Tibial nerve (tissue), 4 donors: ENCODE data around the gene PAMR1. TPM values are rescaled to one million over a fixed set of nuclear protein-coding genes. Genes with fewer than 3 reads are reported as not detected.
"Not testable (repeated sequence)": the region's sequence is repeated elsewhere in the genome, so short reads cannot be mapped to it uniquely, and the experiment has no call there.

Experiments used
- DNase-seq, 2 donors: peaks; one replicate each; pipeline ENCODE4 v3.0.0-alpha.2; 2019; ENCODE audit warnings: low spot score in 2 of 2
- H3K27ac ChIP-seq, 4 donors: fragments of 200-600 bp; sonication (generic) in 3 of 4; one replicate each; pipeline ENCODE4 v1.5.1; 2017 to 2019; ENCODE audit warnings: mild to moderate bottlenecking in 1 of 4
- H3K27me3 ChIP-seq, 2 donors: fragments of 200-600 bp; sonication (generic) in 1 of 2; one replicate each; pipeline versions ENCODE4 v1.5.1 to v1.6.0; 2017 to 2019
- H3K36me3 ChIP-seq, 3 donors: fragments of 200-600 bp; sonication (generic); one replicate each; pipeline ENCODE4 v1.5.1; 2018 to 2019
- H3K4me1 ChIP-seq, 4 donors: fragments of 200-600 bp; sonication (generic) in 3 of 4; one replicate each; pipeline ENCODE4 v1.5.1; 2017 to 2019
- H3K4me3 ChIP-seq, 4 donors: fragments of 200-600 bp; sonication (generic) in 3 of 4; one replicate each; pipeline ENCODE4 v1.5.1; 2017 to 2019; ENCODE audit warnings: mild to moderate bottlenecking in 1 of 4, moderate library complexity in 1 of 4
- H3K9me3 ChIP-seq, 4 donors: fragments of 200-600 bp; sonication (generic) in 3 of 4; one replicate each; pipeline ENCODE4 v1.5.1; 2017 to 2019
- CTCF ChIP-seq, 5 experiments: fragments of 200-600 bp in 3 of 5; fragments of 450-650 bp in 2 of 5; sonication (generic) in 3 of 5; IDR thresholded peaks; one replicate each; pipeline ENCODE4 v1.5.1; 2016 to 2019; ENCODE audit warnings: antibody characterized with exemption in 5 of 5, mild to moderate bottlenecking in 3 of 5, moderate library complexity in 2 of 5
- EP300 ChIP-seq, 2 donors: sonication (generic); formaldehyde crosslinking; IDR thresholded peaks; one replicate each; pipeline ENCODE4 v1.6.1; 2017; ENCODE audit warnings: antibody characterized with exemption in 2 of 2, mild to moderate bottlenecking in 1 of 2
- POLR2A ChIP-seq, 2 donors: fragments of 450-650 bp; IDR thresholded peaks; one replicate each; pipeline ENCODE4 v1.6.1; 2017; ENCODE audit warnings: antibody characterized with exemption in 2 of 2, mild to moderate bottlenecking in 2 of 2, moderate library complexity in 2 of 2
- WGBS, 2 donors: methylation state at CpG; one replicate each; pipeline ENCODE4 v1.1.5; 2018; 5-methylcytosine and 5-hydroxymethylcytosine counted together
- total RNA-seq, 4 donors: library from RNA; depleted of rRNA; stranded (reverse); fragments of >200 nt; gene quantifications; one replicate each; pipeline ENCODE4 v1.1.0, GENCODE V29; 2016

The PAMR1 gene
- total RNA-seq, 4 donors from 2014 or later, result 6.9 to 10.8 (median 7.7) TPM

DNA sequence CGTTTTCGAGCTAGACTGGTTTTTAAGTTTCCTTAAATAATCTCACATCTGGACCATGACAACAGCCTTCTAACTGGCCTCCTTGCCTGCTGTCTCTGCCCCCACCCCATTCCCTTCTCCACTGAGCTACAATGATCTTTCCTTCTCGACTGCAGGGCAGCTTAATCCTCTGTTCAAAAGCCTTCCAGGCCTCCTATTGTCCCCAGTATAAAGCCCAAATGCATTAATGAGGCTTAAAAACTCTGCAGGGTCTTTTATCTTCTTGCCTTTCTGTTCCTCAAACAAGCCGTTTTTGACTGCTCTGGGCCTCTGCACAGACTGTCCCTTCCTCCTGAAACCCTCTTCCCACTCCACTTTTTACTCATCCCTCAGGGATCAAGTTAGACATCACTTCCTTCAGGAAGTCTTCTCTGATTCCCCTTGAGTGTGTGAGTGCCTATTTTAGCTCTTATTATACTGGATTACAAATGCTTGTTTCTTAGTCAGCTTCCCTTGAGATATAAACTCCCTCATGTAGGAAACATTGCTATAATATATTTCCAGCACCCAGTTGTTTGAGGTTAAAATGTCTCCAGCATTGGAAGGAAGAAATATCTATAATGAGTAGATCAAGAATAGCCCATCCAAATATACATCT lies 23.6 kb upstream of the PAMR1 start:
- no peaks in the 10 kb centered on the region for H3K36me3 ChIP-seq
- DNase-seq, result no peak
- no peaks in the 10 kb centered on the region for H3K4me1 ChIP-seq
- H3K4me3 ChIP-seq, result no peak overlapping the region
- WGBS, 2 donors, result 34 to 44% methylated on average over 4 of the region's 4 CpGs
- H3K27ac ChIP-seq, result no peak overlapping the region
- H3K27me3 ChIP-seq, result no peaks in the 10 kb centered on the region
- no peak for TF ChIP-seq CTCF (IDR thresholded peaks at IDR 0.05)
- TF ChIP-seq POLR2A (IDR thresholded peaks at IDR 0.05), result no peak
- no peak for TF ChIP-seq EP300 (IDR thresholded peaks at IDR 0.05)
- H3K9me3 ChIP-seq, result no peaks in the 10 kb centered on the region

DNA sequence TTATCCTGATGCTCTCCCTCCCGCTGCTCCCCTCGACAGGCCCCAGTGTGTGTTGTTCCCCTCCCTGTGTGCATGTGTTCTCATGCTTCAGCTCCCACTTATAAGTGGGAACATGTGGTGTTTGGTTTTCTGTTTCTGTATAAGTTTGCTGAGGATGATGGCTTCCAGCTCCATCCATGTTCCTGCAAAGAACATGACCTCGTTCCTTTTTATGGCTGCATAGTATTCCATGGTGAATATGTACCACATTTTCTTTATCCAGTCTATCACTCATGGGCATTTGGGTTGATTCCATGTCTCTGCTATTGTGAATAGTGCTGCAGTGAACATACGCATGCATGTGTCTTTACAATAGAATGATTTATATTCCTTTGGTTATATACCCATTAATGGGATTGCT lies 22.6 kb upstream of the PAMR1 start:
- H3K27me3 ChIP-seq, H3K4me3 ChIP-seq, H3K9me3 ChIP-seq, H3K36me3 ChIP-seq, H3K4me1 ChIP-seq, H3K27ac ChIP-seq, DNase-seq: not testable (repeated sequence)
- WGBS, 2 donors, result 96% methylated on average over 4 of the region's 4 CpGs

DNA sequence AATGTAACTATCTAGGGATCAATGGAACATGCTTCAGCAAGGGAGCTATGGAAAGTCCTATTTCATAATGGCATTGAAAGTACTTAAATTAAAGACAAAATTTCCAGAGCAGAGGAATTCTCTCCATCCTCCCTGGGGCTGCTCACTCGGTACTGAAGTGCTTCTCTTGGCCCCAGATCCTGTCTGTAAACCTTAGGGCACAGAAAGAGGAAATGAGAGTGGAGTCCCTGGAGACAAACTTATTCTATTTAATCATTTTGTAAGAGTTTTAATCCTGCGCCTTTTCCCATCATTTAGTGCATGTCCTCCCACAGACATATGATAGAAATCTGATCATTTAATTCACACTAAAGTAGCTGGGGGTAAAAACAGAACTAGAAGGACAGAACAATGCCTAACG lies 20.9 kb upstream of the PAMR1 start:
- H3K4me3 ChIP-seq, result no peak overlapping the region
- DNase-seq, result no peak
- H3K9me3 ChIP-seq, result no peaks in the 10 kb centered on the region
- H3K4me1 ChIP-seq, result peaks cover 0 to 17% (median 0%) of the 10 kb centered on the region in 4 donors
- H3K27ac ChIP-seq, result no peak overlapping the region
- WGBS, 2 donors, result 55 to 60% methylated on average over 3 of the region's 3 CpGs
- H3K27me3 ChIP-seq, result no peaks in the 10 kb centered on the region
- H3K36me3 ChIP-seq, result no peaks in the 10 kb centered on the region
- TF ChIP-seq POLR2A (IDR thresholded peaks at IDR 0.05) (no peak), EP300 (IDR thresholded peaks at IDR 0.05) (no peak), CTCF (IDR thresholded peaks at IDR 0.05) (no peak)

- Histone ChIP-seq H3K4me3 (no peak overlapping the region), H3K36me3 (no peaks in the 10 kb centered on the region), H3K27me3 (no peaks in the 10 kb centered on the region), H3K27ac (no peak overlapping the region), H3K4me1 (peaks cover 0 to 23% (median 0%) of the 10 kb centered on the region in 4 donors), H3K9me3 (no peaks in the 10 kb centered on the region)
- no peak for DNase-seq
- no peak for TF ChIP-seq CTCF (IDR thresholded peaks at IDR 0.05)
- TF ChIP-seq EP300 (IDR thresholded peaks at IDR 0.05), result no peak
- no peak for TF ChIP-seq POLR2A (IDR thresholded peaks at IDR 0.05)
- 87 to 92% methylated on average over 9 of the region's 9 CpGs for WGBS, 2 donors
These were observed 20.1 kb upstream of the PAMR1 start for GRCh38 chr11:35545391-35546003.

GRCh38 chr11:35543481-35543880 lies 18.1 kb upstream of the PAMR1 start:
- no peaks in the 10 kb centered on the region for H3K36me3 ChIP-seq
- peaks cover 0 to 31% (median 0%) of the 10 kb centered on the region in 4 donors for H3K4me1 ChIP-seq
- no peak overlapping the region for H3K27ac ChIP-seq
- WGBS, 2 donors, result 79 to 80% methylated on average over 4 of the region's 4 CpGs
- no peak for DNase-seq
- no peaks in the 10 kb centered on the region for H3K27me3 ChIP-seq
- TF ChIP-seq POLR2A (IDR thresholded peaks at IDR 0.05) (no peak), EP300 (IDR thresholded peaks at IDR 0.05) (no peak), CTCF (IDR thresholded peaks at IDR 0.05) (no peak)
- H3K9me3 ChIP-seq, result no peaks in the 10 kb centered on the region
- H3K4me3 ChIP-seq, result no peak overlapping the region
